Hepatocyte (in vitro differentiated cells): Measurements from ENCODE around the gene UVRAG.

Experiments
- EZH2phosphoT487 ChIP-seq: fragments of 200-600 bp; sonication (generic); IDR thresholded peaks from one replicate; pipeline ENCODE4 v1.6.1; 2018; ENCODE audit warnings: antibody characterized with exemption, mild to moderate bottlenecking, low read depth, moderate library complexity; ENCODE audit not compliant: unreplicated experiment, severe bottlenecking
- TF ChIP-seq, protein P1 (sequence below): fragments of 200-600 bp; sonication (generic); IDR thresholded peaks from 2 replicates; pipeline ENCODE4 v1.5.1; 2016; ENCODE audit warnings: antibody characterized with exemption, mild to moderate bottlenecking; ENCODE audit not compliant: poor library complexity

DNA sequence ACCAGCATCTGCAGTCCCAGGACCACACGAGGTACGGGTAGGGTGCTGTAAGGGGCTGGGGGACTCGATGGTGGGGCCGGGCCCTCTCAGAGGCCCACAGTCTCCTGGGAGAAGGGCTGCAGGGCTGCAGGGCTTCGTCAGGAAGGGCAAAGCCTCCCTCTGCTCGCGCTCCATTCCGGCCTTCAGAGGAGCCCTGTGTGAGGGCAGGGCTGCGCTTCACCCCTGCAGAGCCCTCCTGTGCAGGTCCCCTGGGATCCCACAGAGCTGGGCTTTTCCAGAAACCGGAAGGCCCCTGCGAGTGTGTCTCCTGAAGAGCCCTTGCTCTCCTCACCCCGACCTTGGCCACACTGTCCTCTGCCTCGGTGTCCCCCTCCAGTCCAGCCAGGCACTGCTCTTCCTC, 364.1 kb downstream of the UVRAG start:
- no peak for TF ChIP-seq EZH2phosphoT487
- TF ChIP-seq, protein P1, sequence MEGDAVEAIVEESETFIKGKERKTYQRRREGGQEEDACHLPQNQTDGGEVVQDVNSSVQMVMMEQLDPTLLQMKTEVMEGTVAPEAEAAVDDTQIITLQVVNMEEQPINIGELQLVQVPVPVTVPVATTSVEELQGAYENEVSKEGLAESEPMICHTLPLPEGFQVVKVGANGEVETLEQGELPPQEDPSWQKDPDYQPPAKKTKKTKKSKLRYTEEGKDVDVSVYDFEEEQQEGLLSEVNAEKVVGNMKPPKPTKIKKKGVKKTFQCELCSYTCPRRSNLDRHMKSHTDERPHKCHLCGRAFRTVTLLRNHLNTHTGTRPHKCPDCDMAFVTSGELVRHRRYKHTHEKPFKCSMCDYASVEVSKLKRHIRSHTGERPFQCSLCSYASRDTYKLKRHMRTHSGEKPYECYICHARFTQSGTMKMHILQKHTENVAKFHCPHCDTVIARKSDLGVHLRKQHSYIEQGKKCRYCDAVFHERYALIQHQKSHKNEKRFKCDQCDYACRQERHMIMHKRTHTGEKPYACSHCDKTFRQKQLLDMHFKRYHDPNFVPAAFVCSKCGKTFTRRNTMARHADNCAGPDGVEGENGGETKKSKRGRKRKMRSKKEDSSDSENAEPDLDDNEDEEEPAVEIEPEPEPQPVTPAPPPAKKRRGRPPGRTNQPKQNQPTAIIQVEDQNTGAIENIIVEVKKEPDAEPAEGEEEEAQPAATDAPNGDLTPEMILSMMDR = no peak
